RPMI8226 (cell line): Measurements from ENCODE around the gene RHOG.
"Not testable (repeated sequence)": the region's sequence is repeated elsewhere in the genome, so short reads cannot be mapped to it uniquely, and the experiment has no call there.

Source experiments
- DNase-seq: peaks from one replicate; pipeline ENCODE4 v3.0.0-alpha.2; 2015

RHOG gene

GRCh38 chr11:3832816-3833215, 7.9 kb downstream of the RHOG start:
- no peak for DNase-seq

DNA sequence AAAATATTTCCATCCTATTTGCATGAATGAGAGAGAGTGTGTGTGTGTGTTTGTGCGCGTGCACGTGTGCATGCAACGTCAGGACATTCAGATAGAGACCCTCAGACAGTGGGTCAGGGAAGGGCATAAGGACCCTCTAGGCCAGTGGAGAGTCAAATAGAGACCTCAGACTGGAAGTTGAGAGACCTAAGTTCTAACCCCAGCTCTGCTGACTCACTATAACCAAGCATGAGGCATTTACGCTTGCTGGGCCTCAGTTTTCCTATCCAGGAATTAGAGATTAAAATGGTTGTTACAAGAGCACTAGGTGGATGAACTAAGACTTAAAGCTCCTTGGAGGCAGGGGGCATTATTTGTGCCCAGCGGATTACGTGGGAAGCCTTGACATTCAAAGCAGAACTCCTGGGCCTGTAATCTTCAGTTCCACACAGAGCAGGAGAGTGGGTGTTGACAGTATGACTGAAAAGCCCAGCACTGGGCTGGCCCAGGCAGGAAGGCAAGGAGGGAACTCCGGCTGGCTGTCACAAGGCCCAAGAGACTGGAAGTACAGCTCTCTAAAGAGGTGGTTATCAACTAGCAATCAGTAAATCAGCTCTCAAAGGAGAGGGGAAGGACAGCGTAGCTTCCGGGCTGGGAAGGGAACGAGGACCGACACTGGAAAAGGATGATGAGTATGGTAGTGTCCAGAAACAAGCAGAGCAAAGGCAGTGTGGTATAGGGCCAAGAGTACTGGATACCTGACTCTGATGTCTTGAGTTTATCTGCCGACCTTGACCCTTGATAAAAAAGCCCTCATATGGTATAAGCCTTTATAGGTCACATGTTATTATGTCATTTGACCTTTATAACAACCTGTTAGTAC, 9.2 kb downstream of the RHOG start:
- DNase-seq = no peak

DNA sequence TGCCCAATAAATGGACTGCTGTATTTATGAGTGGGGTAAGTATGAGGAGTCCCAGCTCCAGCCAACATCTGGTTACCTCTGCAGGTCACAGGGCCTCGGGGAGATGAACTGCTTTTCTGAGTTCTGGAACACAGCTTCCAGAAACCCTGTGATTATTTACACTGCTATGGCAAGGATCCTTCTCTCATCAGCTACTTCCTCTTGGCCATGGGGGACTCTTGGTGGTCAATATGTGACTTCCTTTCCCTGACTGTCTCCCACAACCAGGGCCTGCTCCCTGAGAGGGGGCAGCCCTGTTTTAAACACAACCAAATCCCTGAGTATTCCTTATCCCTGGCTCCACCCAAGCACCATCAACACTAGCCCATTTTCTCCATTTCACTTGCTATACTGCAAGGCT, 10.0 kb downstream of the RHOG start:
- no peak for DNase-seq

GRCh38 chr11:3830088-3830487, 10.7 kb downstream of the RHOG start:
- no peak for DNase-seq

DNA sequence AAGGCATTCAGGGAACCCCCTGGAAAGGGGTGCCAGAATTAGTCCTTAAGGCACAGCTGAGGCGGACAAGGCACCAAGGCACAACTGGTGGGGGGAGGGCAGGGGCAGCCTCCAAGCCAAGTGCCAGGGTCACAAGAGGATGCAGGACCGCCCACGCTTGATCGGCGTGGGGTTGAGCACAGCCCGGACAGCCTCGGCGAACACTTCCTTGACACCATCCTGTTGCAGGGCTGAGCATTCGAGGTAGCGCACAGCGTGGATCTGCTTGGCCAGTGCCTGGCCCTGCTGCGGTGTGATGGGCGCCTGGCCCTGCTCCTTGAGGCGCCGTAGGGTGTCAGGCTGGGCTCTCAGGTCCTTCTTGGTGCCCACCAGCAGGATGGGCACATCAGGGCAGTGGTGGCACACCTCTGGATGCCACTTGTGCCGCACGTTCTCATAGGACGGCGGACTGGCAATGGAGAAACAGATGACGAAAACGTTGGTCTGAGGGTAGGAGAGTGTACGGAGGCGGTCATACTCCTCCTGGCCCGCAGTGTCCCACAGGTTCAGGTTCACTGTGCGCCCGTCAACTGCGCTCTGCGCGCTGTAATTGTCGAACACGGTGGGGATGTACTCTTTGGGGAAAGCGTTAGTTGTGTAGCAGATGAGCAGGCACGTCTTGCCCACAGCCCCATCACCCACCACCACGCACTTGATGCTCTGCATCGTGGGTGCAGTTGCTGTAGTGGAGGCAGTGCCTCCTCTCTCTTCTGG, 13.1 kb downstream of the RHOG start:
- DNase-seq = no peak

GRCh38 chr11:3826721-3827120, 14.0 kb downstream of the RHOG start:
- DNase-seq = no peak

- DNase-seq = no peak
These were observed 15.1 kb downstream of the RHOG start for GRCh38 chr11:3825473-3826154.

DNA sequence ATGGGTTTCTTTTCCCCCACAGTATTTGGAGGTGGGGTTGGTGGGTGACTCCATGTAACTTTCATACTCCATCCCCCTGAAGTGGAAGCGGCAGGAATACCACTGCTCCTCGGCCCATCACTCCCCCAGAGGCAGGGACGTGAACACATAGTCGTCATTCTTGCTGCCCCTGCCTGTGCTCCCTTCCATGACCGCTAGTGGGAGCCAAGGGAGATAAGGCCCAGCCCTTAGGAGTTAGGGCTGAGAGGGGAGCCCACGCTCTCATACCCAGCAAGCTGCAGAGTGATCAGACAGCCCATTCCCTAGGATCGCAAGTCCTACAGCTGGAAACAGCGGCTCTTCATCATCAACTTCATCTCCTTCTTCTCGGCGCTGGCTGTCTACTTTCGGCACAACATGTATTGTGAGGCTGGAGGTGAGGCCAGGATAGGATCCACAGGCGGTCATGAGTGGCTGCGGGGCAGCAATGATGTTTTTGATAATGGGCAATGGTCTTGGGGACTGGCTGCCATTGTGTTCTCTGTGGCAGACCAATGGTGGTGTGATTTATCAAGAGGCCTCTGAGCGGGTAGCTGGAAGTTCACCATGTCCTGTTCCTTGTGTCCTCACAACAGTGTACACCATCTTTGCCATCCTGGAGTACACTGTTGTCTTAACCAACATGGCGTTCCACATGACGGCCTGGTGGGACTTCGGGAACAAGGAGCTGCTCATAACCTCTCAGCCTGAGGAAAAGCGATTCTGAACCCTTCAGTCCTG, 15.9 kb downstream of the RHOG start:
- DNase-seq = peak; percentile 60

DNA sequence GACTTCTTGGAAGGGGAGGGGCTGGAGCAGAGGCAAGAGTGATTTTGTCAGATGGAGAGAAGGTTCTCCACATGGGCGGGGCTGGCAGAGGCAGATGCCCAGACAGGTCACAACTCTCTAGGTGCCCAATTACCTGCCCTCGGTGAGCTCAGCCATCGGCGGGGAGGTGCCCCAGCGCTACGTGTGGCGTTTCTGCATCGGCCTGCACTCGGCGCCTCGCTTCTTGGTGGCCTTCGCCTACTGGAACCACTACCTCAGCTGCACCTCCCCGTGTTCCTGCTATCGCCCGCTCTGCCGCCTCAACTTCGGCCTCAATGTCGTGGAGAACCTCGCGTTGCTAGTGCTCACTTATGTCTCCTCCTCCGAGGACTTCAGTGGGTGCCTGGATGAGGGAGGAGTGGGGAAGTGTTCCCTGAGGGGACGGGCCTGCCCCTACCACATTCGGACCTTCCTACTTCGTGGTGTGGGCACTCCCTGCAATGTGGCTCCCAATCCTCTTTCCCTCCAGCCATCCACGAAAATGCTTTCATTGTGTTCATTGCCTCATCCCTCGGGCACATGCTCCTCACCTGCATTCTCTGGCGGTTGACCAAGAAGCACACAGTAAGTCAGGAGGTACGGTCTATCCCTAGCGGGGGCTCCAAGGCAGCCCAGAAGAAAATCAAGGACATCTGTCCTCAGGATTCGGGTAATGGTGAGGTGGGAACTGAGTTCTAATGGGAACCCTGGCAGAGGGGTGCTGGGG, 16.8 kb downstream of the RHOG start:
- DNase-seq = no peak

- no peak for DNase-seq
These were observed 17.5 kb downstream of the RHOG start for GRCh38 chr11:3823303-3823702.

GRCh38 chr11:3822312-3822711, 18.4 kb downstream of the RHOG start:
- no peak for DNase-seq

GRCh38 chr11:3820971-3821370, 19.8 kb downstream of the RHOG start:
- DNase-seq = no peak

- DNase-seq = no peak
These were observed 23.5 kb downstream of the RHOG start for GRCh38 chr11:3817181-3817800.

- DNase-seq = no peak
These were observed 24.1 kb downstream of the RHOG start for GRCh38 chr11:3816673-3817072.

DNA sequence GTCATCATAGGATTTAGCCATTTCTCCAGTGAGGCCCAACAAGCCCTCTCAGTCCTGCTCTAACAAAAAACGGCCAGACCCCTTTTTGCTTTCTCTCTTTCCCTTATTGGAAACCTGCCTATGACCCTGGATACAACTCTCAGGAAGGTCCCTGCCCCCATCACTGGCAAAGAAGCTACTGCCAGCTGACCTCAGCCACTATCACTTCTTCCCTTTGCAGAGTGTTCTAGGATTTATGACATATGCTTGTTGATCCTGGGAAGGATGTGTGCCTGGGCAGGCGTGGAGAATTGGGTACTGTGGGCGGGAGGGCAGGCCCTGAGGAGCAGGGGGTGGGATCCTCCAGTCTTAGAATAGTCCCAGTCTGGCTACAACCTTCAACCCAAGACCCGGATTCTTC, 24.9 kb downstream of the RHOG start:
- no peak for DNase-seq

DNA sequence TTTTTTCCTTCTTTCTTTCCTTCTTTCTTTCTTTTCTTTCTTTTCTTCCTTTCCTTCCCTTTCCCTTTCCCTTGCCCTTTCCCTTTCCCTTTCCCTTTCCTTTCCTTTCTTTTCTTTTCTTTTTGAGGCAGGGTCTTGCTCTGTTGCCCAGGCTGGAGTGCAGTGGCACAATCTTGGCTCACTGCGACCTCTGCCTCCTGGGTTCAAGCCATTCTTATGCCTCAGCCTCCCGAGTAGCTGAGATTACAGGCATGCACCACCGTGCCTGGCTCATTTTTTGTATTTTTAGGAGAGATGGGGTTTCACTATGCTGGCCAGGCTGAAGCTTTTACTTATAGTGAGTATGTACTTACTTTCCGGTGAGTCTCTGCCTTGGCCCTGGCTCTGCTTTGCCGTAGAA, 25.9 kb downstream of the RHOG start:
- DNase-seq = not testable (repeated sequence)

GRCh38 chr11:3810951-3811350, 29.8 kb downstream of the RHOG start:
- DNase-seq = no peak

DNA sequence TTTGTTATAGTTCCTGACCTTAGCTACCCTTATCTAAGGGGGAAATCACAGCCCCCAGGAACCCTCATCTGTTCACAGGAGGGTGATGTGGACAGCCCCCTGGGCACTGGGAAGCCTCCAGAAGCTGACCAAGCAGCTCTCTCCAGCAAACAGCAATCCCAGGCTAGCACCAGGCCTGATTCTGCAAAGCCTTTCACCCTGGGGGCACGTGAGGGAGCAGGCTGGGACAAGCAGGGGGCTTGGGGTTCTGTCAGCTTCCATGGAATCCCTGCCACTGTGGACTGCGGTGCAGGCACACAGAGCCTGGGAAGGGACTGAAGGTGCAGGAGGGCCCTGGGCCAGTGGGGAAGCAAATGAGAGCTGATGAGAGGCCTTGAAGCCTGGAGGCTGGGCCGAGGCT, 30.3 kb downstream of the RHOG start:
- DNase-seq = no peak

DNA sequence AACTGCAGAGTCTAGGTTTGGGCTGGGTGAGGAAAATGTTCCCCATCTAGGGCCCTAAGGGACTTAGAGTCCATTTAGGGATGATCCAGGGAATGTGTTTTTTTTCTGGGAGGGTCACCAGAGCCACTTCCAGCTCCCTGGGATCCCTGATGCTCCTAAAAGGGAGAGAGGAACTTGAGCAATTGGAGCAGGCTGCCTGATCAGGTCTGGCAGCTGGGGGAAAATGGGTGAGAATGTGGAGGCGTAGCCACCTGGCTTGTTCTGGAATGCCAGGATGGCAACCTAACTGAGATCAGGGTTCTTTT, 31.2 kb downstream of the RHOG start:
- no peak for DNase-seq

DNA sequence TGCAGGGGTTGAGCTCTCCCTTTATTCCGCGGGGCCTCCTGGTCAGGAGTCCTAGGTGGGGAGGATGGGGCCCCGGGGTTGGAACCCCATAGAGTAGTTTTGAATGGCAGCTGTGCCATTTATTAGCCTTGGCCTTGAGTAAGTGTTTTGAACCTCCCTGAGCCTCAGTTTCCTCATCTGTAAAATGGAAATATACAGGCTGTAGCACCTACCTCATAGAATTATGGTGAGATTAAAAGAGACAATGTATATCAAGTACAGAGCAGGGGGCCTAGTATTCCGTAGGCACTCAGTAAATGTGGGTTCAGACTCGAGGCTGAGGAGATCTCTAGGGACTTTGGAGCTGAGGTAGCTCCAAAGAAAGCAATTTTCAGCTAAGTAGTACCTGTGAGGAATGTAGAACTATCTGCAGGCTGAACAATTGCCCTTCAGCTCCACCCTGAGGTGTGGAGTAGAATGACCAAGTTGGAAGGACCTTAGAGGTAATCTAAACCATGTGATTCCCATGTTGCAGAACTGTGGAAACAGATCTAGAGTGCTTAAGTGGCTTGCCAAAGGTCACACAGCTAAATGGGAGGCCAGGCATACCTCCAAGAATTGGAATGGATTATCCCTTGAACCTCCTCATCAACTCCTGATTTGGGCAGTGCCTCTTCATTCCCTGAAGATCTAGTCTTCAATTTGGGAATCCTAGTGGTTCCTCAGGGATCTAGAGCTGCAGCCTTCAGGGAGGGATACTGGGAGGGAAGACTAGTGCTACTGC, 31.7 kb downstream of the RHOG start:
- peak; percentile 70 for DNase-seq
